NCI-H2107 treated with DMSO at 0.1 percent for 48 hours (cell line): ENCODE data around the gene CCNQ.

Source experiments
- DNase-seq: peaks from one replicate; lab custom pipeline; 2025; ENCODE audit not compliant: unreplicated experiment; lab: John Stamatoyannopoulos, UW

The CCNQ gene

GRCh38 chrX:153598541-153599191 lies at the start of gene CCNQ:
CCNQ (minus strand) TSS chrX:153599139; CDS start chrX:153599073, 66 bp downstream.
- DNase-seq = no peak

GRCh38 chrX:153647461-153648357 lies 48.8 kb upstream of the CCNQ start:
- no peak for DNase-seq

GRCh38 chrX:153646620-153647373 lies 47.9 kb upstream of the CCNQ start, which contains the start of gene DUSP9:
DUSP9 (plus strand) TSS chrX:153647203; CDS start chrX:153647954, 751 bp downstream.
- DNase-seq = no peak

- DNase-seq = no peak
Measured at GRCh38 chrX:153645921-153646488, 47.1 kb upstream of the CCNQ start.

GRCh38 chrX:153645151-153645550 lies 46.2 kb upstream of the CCNQ start:
- no peak for DNase-seq

- no peak for DNase-seq
Measured at GRCh38 chrX:153644356-153645125, 45.6 kb upstream of the CCNQ start.

GRCh38 chrX:153643431-153644351 lies 44.8 kb upstream of the CCNQ start:
- no peak for DNase-seq

- no peak for DNase-seq
Measured at GRCh38 chrX:153642655-153643430, 43.9 kb upstream of the CCNQ start.

- no peak for DNase-seq
Measured at GRCh38 chrX:153642051-153642654, 43.2 kb upstream of the CCNQ start.

GRCh38 chrX:153641627-153642026 lies 42.7 kb upstream of the CCNQ start:
- DNase-seq = no peak

GRCh38 chrX:153640736-153641575 lies 42.0 kb upstream of the CCNQ start:
- DNase-seq = no peak

- DNase-seq = no peak
Measured at GRCh38 chrX:153640045-153640686, 41.2 kb upstream of the CCNQ start.

- no peak for DNase-seq
Measured at GRCh38 chrX:153639177-153640044, 40.5 kb upstream of the CCNQ start.

GRCh38 chrX:153638436-153639176 lies 39.7 kb upstream of the CCNQ start:
- DNase-seq = no peak

GRCh38 chrX:153638041-153638371 lies 39.1 kb upstream of the CCNQ start:
- no peak for DNase-seq
